Esophagus squamous epithelium (tissue), 5 donors: ENCODE measurements around the gene HOXC5. TPM values are rescaled to one million over a fixed set of nuclear protein-coding genes. Genes with fewer than 3 reads are reported as not detected.

Source experiments
- DNase-seq: peaks from one replicate; lab custom pipeline; 2025; lab: John Stamatoyannopoulos, UW
- H3K27ac ChIP-seq, 4 donors: fragments of 200-600 bp; sonication (generic); one replicate each; pipeline ENCODE4 v1.5.1; 2016 to 2019; ENCODE audit warnings: mild to moderate bottlenecking in 1 of 4
- H3K27me3 ChIP-seq, 4 donors: fragments of 200-600 bp; sonication (generic); 1 replicate in 3 of 4; 2 replicates in 1 of 4; pipeline versions ENCODE4 v1.5.1 to v1.6.0; 2017 to 2021; ENCODE audit warnings: antibody characterized with exemption in 1 of 4
- H3K36me3 ChIP-seq, 3 donors: fragments of 200-600 bp; sonication (generic); one replicate each; pipeline ENCODE4 v1.5.1; 2016 to 2019
- H3K4me1 ChIP-seq, 3 donors: fragments of 200-600 bp; sonication (generic); one replicate each; pipeline ENCODE4 v1.5.1; 2017 to 2019
- H3K4me3 ChIP-seq, 4 donors: fragments of 200-600 bp; sonication (generic); 1 replicate in 3 of 4; 2 replicates in 1 of 4; pipeline ENCODE4 v1.5.1; 2016 to 2019; ENCODE audit warnings: mild to moderate bottlenecking in 2 of 4, moderate library complexity in 1 of 4
- H3K9me3 ChIP-seq, 3 donors: fragments of 200-600 bp; sonication (generic); one replicate each; pipeline ENCODE4 v1.5.1; 2016 to 2019
- CTCF ChIP-seq, 6 experiments: fragments of 450-650 bp in 4 of 6; fragments of 200-600 bp in 2 of 6; sonication (generic) in 2 of 6; IDR thresholded peaks; one replicate each; pipeline ENCODE4 v1.5.1; 2016 to 2019; ENCODE audit warnings: antibody characterized with exemption in 6 of 6, mild to moderate bottlenecking in 4 of 6, moderate library complexity in 4 of 6
- POLR2A ChIP-seq, 4 donors: fragments of 450-650 bp; IDR thresholded peaks; one replicate each; pipeline ENCODE4 v1.6.1; 2017; ENCODE audit warnings: antibody characterized with exemption in 4 of 4, mild to moderate bottlenecking in 4 of 4, moderate library complexity in 3 of 4
- WGBS, 2 donors: methylation state at CpG; one replicate each; pipeline ENCODE4 v1.1.5; 2018; 5-methylcytosine and 5-hydroxymethylcytosine counted together
- intact Hi-C: fragments of 100-400 bp; cut with DNase I; formaldehyde crosslinking; loops from one replicate; pipeline ENCODE4 v1.15.0; 2022
- total RNA-seq, 4 donors: library from RNA; depleted of rRNA; stranded (reverse); fragments of >200 nt; gene quantifications; one replicate each; pipeline ENCODE4 v1.1.0, GENCODE V29; 2016
- donor health status: DM: yes; HTN: yes; CAD: no.

HOXC5 gene
- total RNA-seq, 4 donors from 2014 or later, result 0.31 to 1.1 TPM; not detected in 2

- peak; percentile 21 for DNase-seq
- H3K36me3 ChIP-seq, result no peaks in the 10 kb centered on the region
- H3K27ac ChIP-seq, result peak overlapping the region; percentile 24 to 67 (median 39)
- intact Hi-C loops, result no loop called here
- peaks cover 15 to 100% (median 30%) of the 10 kb centered on the region in 4 donors for H3K27me3 ChIP-seq
- TF ChIP-seq POLR2A (IDR thresholded peaks at IDR 0.05), result peak in 1 of 4 donors; percentile 32
- peak in 1 of 6 experiments; percentile 18 for TF ChIP-seq CTCF (IDR thresholded peaks at IDR 0.05)
- H3K9me3 ChIP-seq, result no peaks in the 10 kb centered on the region
- peak overlapping the region; percentile 42 to 64 (median 50) for H3K4me3 ChIP-seq
- 0% methylated on average over 1 of the region's 34 CpGs; no CpG with 5 or more reads in 1 of the 2 donors for WGBS, 2 donors
- H3K4me1 ChIP-seq, result peaks cover 3 to 55% (median 11%) of the 10 kb centered on the region in 3 donors
These were observed 14.9 kb upstream of the HOXC5 start for GRCh38 chr12:54017878-54018467.

GRCh38 chr12:54018468-54018984, 14.3 kb upstream of the HOXC5 start:
- peak overlapping the region; percentile 24 to 67 (median 39) for H3K27ac ChIP-seq
- 43 to 62% methylated on average over 10 to 14 of the region's 29 CpGs for WGBS, 2 donors
- no peaks in the 10 kb centered on the region for H3K9me3 ChIP-seq
- H3K4me1 ChIP-seq, result peaks cover 3 to 55% (median 11%) of the 10 kb centered on the region in 3 donors
- no peak for DNase-seq
- no peak for TF ChIP-seq POLR2A (IDR thresholded peaks at IDR 0.05)
- no peak for TF ChIP-seq CTCF (IDR thresholded peaks at IDR 0.05)
- peak overlapping the region; percentile 42 to 64 (median 50) for H3K4me3 ChIP-seq
- peaks cover 15 to 100% (median 27%) of the 10 kb centered on the region in 4 donors for H3K27me3 ChIP-seq
- no peaks in the 10 kb centered on the region for H3K36me3 ChIP-seq
- intact Hi-C loops, result no loop called here

- H3K27me3 ChIP-seq, result peaks cover 13 to 100% (median 26%) of the 10 kb centered on the region in 4 donors
- 53 to 69% methylated on average over 23 to 29 of the region's 43 CpGs for WGBS, 2 donors
- H3K4me3 ChIP-seq, result no peak overlapping the region
- no peaks in the 10 kb centered on the region for H3K9me3 ChIP-seq
- intact Hi-C loops, result no loop called here
- TF ChIP-seq POLR2A (IDR thresholded peaks at IDR 0.05) (no peak), CTCF (IDR thresholded peaks at IDR 0.05) (no peak)
- no peak for DNase-seq
- H3K36me3 ChIP-seq, result no peaks in the 10 kb centered on the region
- H3K4me1 ChIP-seq, result peaks cover 3 to 53% (median 11%) of the 10 kb centered on the region in 3 donors
- no peak overlapping the region for H3K27ac ChIP-seq
These were observed 13.6 kb upstream of the HOXC5 start for GRCh38 chr12:54019091-54019811.

GRCh38 chr12:54019924-54020590, 12.8 kb upstream of the HOXC5 start:
- Histone ChIP-seq H3K27ac (peak overlapping the region in 1 of 4 donors; percentile 22), H3K9me3 (no peaks in the 10 kb centered on the region), H3K27me3 (peaks cover 7 to 100% (median 19%) of the 10 kb centered on the region in 4 donors), H3K4me3 (peak overlapping the region in 1 of 4 donors; percentile 10), H3K4me1 (peaks cover 3 to 48% (median 8%) of the 10 kb centered on the region in 3 donors), H3K36me3 (no peaks in the 10 kb centered on the region)
- 52 to 66% methylated on average over 9 to 10 of the region's 10 CpGs for WGBS, 2 donors
- no peak for TF ChIP-seq POLR2A (IDR thresholded peaks at IDR 0.05)
- TF ChIP-seq CTCF (IDR thresholded peaks at IDR 0.05), result no peak
- intact Hi-C loops, result no loop called here
- no peak for DNase-seq
